Esophagus muscularis mucosa (tissue), 3 donors: ENCODE results near the gene CD2AP.

Experiments used
- CTCF ChIP-seq, 3 experiments: fragments of 200-600 bp in 2 of 3; fragments of 450-650 bp in 1 of 3; sonication (generic) in 2 of 3; IDR thresholded peaks; one replicate each; pipeline ENCODE4 v1.5.1; 2017 to 2019; ENCODE audit warnings: antibody characterized with exemption in 3 of 3, mild to moderate bottlenecking in 2 of 3, moderate library complexity in 1 of 3
- POLR2A ChIP-seq: fragments of 450-650 bp; IDR thresholded peaks from one replicate; pipeline ENCODE4 v1.6.1; 2017; ENCODE audit warnings: antibody characterized with exemption, moderate library complexity, mild to moderate bottlenecking, low read depth

- TF ChIP-seq CTCF (IDR thresholded peaks at IDR 0.05) (no peak), POLR2A (no peak)
Observed at GRCh38 chr6:47661960-47662359, 184.4 kb downstream of the CD2AP start.
